ENCODE measurements around the gene TRMT44. TPM values are rescaled to one million over a fixed set of nuclear protein-coding genes. Genes with fewer than 3 reads are reported as not detected.

The TRMT44 gene
- total RNA-seq, 1 donor from 2014 or later: 24.5 TPM

DNA sequence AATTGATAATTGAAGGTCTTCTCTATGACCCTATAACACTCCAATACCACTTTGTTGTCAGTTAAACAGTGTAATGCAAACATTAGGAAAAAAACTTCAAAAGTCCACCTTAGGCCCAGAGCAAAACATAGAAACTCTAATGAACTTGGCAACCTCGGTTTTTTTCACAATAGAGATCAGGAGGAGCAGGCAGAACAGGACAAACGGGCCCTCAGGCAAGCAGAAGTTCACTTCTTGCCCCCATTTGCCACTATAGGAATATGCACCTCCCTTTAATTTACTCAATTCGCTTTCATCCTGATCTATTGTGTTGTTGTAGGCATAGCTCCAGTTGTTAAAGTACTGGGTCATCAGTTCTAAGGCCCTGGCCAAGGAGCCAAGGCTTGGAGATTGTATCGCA, 18.2 kb upstream of the TRMT44 start:
- DNase-seq (ENCODE audit: extremely low spot score, unreplicated experiment): no peak
- TF ChIP-seq, protein P1, sequence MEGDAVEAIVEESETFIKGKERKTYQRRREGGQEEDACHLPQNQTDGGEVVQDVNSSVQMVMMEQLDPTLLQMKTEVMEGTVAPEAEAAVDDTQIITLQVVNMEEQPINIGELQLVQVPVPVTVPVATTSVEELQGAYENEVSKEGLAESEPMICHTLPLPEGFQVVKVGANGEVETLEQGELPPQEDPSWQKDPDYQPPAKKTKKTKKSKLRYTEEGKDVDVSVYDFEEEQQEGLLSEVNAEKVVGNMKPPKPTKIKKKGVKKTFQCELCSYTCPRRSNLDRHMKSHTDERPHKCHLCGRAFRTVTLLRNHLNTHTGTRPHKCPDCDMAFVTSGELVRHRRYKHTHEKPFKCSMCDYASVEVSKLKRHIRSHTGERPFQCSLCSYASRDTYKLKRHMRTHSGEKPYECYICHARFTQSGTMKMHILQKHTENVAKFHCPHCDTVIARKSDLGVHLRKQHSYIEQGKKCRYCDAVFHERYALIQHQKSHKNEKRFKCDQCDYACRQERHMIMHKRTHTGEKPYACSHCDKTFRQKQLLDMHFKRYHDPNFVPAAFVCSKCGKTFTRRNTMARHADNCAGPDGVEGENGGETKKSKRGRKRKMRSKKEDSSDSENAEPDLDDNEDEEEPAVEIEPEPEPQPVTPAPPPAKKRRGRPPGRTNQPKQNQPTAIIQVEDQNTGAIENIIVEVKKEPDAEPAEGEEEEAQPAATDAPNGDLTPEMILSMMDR (IDR thresholded peaks at IDR 0.05): no peak
- Mint-ChIP-seq H3K36me3 (ENCODE audit: unreplicated experiment) (peaks cover 10% of the 10 kb centered on the region), H3K4me1 (ENCODE audit: unreplicated experiment) (peaks cover 8% of the 10 kb centered on the region), H3K27ac (ENCODE audit: unreplicated experiment) (no peak overlapping the region), H3K9me3 (ENCODE audit: unreplicated experiment) (no peaks in the 10 kb centered on the region), H3K4me3 (ENCODE audit: unreplicated experiment) (no peak overlapping the region), H3K27me3 (ENCODE audit: unreplicated experiment) (no peaks in the 10 kb centered on the region)

DNA sequence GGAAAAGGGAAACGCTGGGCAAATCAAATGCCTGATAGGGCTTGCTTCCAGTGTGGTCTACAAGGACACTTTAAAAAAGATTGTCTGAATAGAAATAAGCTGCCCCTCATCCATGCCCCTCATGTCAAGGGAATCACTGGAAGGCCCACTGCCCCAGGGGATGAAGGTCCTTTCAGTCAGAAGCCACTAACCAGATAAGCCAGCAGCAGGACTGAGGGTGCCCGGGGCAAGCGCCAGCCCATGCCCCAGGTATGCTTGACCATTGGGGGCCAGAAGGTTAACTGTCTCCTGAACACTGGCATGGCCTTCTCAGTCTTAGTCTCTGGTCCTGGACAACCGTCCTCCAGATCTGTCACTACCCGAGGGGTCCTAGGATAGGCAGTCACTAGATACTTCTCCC, 17.8 kb upstream of the TRMT44 start:
- TF ChIP-seq, protein P1 (IDR thresholded peaks at IDR 0.05): no peak
- H3K27me3 Mint-ChIP-seq (ENCODE audit: unreplicated experiment): no peaks in the 10 kb centered on the region
- H3K36me3 Mint-ChIP-seq (ENCODE audit: unreplicated experiment): peaks cover 10% of the 10 kb centered on the region
- no peak for DNase-seq (ENCODE audit: extremely low spot score, unreplicated experiment)
- no peak overlapping the region for H3K27ac Mint-ChIP-seq (ENCODE audit: unreplicated experiment)
- H3K4me3 Mint-ChIP-seq (ENCODE audit: unreplicated experiment): no peak overlapping the region
- peaks cover 12% of the 10 kb centered on the region for H3K4me1 Mint-ChIP-seq (ENCODE audit: unreplicated experiment)
- H3K9me3 Mint-ChIP-seq (ENCODE audit: unreplicated experiment): no peaks in the 10 kb centered on the region

DNA sequence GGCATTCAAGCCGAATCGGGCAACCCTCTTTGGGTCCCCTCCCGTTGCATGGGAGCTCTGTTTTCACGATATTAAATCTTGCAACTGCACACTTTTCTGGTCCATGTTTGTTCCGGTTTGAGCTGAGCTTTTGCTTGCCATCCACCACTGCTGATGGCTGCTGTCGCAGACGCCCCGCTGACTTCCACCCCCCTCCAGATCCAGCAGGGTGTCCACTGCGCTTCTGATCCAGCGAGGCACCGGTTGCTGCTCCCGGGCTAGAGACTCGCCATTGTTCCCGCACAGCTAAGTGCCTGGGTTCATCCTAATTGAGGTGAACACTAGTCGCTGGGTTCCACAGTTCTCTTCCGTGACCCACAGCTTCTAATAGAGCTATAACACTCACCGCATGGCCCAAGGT, 13.3 kb upstream of the TRMT44 start:
- H3K4me3 Mint-ChIP-seq (ENCODE audit: unreplicated experiment): peak overlapping the region; percentile 96
- TF ChIP-seq, protein P1 (IDR thresholded peaks at IDR 0.05): no peak
- no peaks in the 10 kb centered on the region for H3K9me3 Mint-ChIP-seq (ENCODE audit: unreplicated experiment)
- no peak for DNase-seq (ENCODE audit: extremely low spot score, unreplicated experiment)
- H3K36me3 Mint-ChIP-seq (ENCODE audit: unreplicated experiment): peaks cover 4% of the 10 kb centered on the region
- H3K27me3 Mint-ChIP-seq (ENCODE audit: unreplicated experiment): no peaks in the 10 kb centered on the region
- no peak overlapping the region for H3K27ac Mint-ChIP-seq (ENCODE audit: unreplicated experiment)
- H3K4me1 Mint-ChIP-seq (ENCODE audit: unreplicated experiment): peaks cover 18% of the 10 kb centered on the region

DNA sequence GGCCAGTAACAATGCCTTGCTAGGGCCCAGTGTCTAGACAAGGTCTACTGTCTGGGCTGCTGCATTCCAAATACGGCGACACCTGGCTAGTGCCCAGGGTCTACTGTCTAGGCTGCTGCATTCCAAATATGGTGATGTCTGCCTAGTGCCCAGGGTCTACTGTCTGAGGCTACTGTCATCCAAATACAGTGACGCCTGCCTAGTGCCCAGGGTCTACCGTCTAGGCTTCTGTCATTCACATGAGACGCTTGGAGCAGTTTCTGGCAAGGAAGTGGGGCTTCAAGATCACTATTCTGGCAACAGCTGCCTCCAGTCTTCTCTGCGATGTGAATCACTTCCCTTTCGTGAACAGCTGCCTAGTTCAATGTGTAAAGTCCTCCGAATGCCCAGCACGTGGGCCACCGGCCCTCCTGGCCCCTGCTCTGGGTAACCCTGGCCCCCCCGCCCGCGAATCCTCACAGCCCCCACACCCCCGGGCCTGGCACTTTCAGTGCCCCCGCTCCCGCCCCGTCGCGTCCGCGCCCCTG, 12.8 kb upstream of the TRMT44 start:
- Mint-ChIP-seq H3K4me3 (ENCODE audit: unreplicated experiment) (peak overlapping the region; percentile 96), H3K9me3 (ENCODE audit: unreplicated experiment) (no peaks in the 10 kb centered on the region), H3K4me1 (ENCODE audit: unreplicated experiment) (peaks cover 18% of the 10 kb centered on the region), H3K27me3 (ENCODE audit: unreplicated experiment) (no peaks in the 10 kb centered on the region), H3K27ac (ENCODE audit: unreplicated experiment) (peak overlapping the region; percentile 88), H3K36me3 (ENCODE audit: unreplicated experiment) (peaks cover 4% of the 10 kb centered on the region)
- no peak for DNase-seq (ENCODE audit: extremely low spot score, unreplicated experiment)
- TF ChIP-seq, protein P1 (IDR thresholded peaks at IDR 0.05): no peak

DNA sequence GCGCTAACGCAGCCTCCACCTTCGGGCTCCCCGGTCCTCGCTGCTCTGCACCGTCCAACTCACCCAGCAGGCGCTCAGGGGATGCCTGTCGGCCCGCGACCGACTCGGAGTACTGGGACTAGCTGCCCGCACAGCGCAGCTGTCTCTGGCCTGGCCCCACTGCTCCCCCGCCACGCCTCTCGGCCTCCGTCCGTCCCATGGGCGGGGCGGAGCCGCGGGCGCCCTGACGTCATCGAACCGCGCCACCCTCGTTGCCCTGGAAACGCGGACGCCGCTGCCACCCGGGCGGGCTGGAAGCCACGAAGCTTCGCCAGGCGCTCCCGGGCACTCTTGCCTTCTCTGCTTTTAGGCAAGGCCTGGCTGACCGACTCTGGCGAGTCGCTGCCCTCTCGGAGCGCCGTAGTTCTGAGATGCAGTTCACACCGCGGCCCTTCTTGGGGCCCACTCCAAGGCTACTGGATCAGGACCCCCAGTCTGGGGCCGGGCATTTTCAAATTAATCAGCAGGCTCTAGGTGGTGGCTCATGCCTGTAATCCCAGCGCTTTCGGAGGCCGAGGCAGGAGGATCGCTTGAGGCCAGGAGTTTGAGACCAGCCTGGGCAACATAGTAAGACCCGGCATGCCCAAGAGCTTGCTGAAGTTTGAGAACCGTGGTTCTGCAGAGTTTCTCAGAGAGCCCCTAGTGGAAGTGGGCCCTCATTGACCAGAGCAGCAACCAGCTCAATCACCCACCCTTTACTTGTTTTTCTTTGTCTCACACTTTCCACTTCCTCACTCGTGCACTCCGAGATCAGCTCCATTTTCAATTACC, 12.1 kb upstream of the TRMT44 start:
- Mint-ChIP-seq H3K27me3 (ENCODE audit: unreplicated experiment) (no peaks in the 10 kb centered on the region), H3K9me3 (ENCODE audit: unreplicated experiment) (no peaks in the 10 kb centered on the region), H3K27ac (ENCODE audit: unreplicated experiment) (peak overlapping the region; percentile 88), H3K4me1 (ENCODE audit: unreplicated experiment) (peaks cover 18% of the 10 kb centered on the region), H3K36me3 (ENCODE audit: unreplicated experiment) (peaks cover 4% of the 10 kb centered on the region), H3K4me3 (ENCODE audit: unreplicated experiment) (peak overlapping the region; percentile 96)
- peak; percentile 98 for DNase-seq (ENCODE audit: extremely low spot score, unreplicated experiment)
- TF ChIP-seq, protein P1 (IDR thresholded peaks at IDR 0.05): peak; percentile 58

Measured in osteocyte (in vitro differentiated cells).